Activated CD4-positive, alpha-beta T cell treated with anti-CD3 and anti-CD28 coated beads for 36 hours (primary cell): ENCODE data around the gene VPS41. TPM values are rescaled to one million over a fixed set of nuclear protein-coding genes. Genes with fewer than 3 reads are reported as not detected.

Experiments used
- ATAC-seq: fragments of 200-7000 bp; cut with Tn5 transposase; one replicate; pipeline ENCODE4 v1.10.0; 2021; ENCODE audit warnings: mild to moderate bottlenecking, moderate library complexity
- CTCF ChIA-PET: fragments of 350-600 bp; sonication (Branson Sonifier 250); formaldehyde crosslinking; loops from one replicate; lab custom pipeline; 2021; ENCODE audit warnings: antibody characterized with exemption; lab: Charles Lee
- POLR2A ChIA-PET: fragments of 350-600 bp; sonication (Branson Sonifier 250); formaldehyde crosslinking; loops from one replicate; lab custom pipeline; 2021; ENCODE audit warnings: antibody characterized with exemption, inconsistent platforms; lab: Charles Lee
- DNase-seq: peaks from one replicate; pipeline ENCODE4 v3.0.0-alpha.2; 2020
- H3K27ac Mint-ChIP-seq: one replicate; pipeline ENCODE4 v1.8.0; 2021; ENCODE audit warnings: mixed read lengths
- H3K27me3 Mint-ChIP-seq: one replicate; pipeline ENCODE4 v1.8.0; 2021; ENCODE audit warnings: mixed read lengths
- H3K36me3 Mint-ChIP-seq: one replicate; pipeline ENCODE4 v1.8.0; 2021; ENCODE audit warnings: low read depth, mixed read lengths
- H3K4me1 Mint-ChIP-seq: one replicate; pipeline ENCODE4 v1.8.0; 2021; ENCODE audit warnings: mixed read lengths
- H3K4me3 Mint-ChIP-seq: one replicate; pipeline ENCODE4 v1.8.0; 2021; ENCODE audit warnings: mild to moderate bottlenecking, moderate library complexity, mixed read lengths
- H3K9me3 Mint-ChIP-seq: one replicate; pipeline ENCODE4 v1.8.0; 2021; ENCODE audit warnings: low read depth, mixed read lengths
- intact Hi-C, 2 experiments: fragments of 100-400 bp; cut with DNase I in 1 of 2; cut with micrococcal nuclease in 1 of 2; formaldehyde crosslinking; loops; one replicate each; pipeline versions ENCODE4 v1.14.2 to v1.15.1; 2022 to 2024; cut with DNase I, micrococcal nuclease
- total RNA-seq, 2 experiments: library from RNA; stranded (reverse); gene quantifications; one replicate each; pipeline ENCODE4 v1.2.3, GENCODE V29; 2021

Gene VPS41
- total RNA-seq, 2 experiments from 2014 or later = 48.6 to 59.3 TPM

DNA sequence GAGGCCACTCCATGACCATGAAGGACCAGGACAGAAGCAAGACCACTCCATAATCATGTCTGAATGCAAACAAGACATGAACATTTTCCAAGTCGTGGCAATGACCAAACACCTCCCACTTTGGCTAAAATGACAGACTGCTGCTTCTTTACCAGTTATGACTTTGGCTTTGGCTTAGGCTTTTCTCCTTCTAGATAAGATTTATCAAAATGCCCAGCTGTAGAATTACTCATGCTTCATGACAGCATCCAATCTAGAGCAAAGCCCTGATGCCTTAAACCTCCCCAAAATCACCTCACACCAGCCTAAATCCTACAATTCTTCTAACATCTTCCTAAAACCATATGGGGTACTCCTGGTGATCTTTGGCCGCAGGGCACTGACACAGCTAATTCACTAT is 102.1 kb downstream of the VPS41 start:
- H3K27ac Mint-ChIP-seq = no peak overlapping the region
- ATAC-seq = no peak
- no peaks in the 10 kb centered on the region for H3K4me1 Mint-ChIP-seq
- H3K4me3 Mint-ChIP-seq = no peak overlapping the region
- no peaks in the 10 kb centered on the region for H3K27me3 Mint-ChIP-seq
- H3K36me3 Mint-ChIP-seq = no peaks in the 10 kb centered on the region
- POLR2A ChIA-PET = no interaction called here
- no peaks in the 10 kb centered on the region for H3K9me3 Mint-ChIP-seq
- intact Hi-C loops = no loop called here
- CTCF ChIA-PET = interaction anchor here (1.1 kb wide), 1 partner anchor 12 kb away, joined by 5 read pairs; no protein-coding TSS in a partner anchor
- no peak for DNase-seq

DNA sequence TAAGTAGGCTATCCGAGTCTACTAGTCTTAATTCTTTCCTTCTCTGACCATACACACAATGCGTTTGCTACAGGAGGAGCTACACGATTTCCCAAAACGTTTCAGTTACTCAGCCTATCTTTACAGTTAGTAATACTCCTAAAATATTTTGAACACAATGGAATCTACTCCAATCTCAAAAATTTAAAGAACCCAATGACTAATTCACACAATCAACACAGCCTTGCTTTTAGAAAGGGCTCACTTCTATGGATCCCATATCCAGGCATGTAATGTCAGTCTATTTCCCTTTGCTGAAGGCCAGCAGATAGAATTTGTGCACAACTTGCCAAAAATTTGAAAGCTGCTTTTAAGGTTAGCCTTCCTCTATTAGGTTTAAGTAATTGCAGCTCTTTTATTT is 107.2 kb downstream of the VPS41 start:
- ChIA-PET POLR2A (no interaction called here), CTCF (interaction anchor here (0.7 kb wide), 1 partner anchor 664 kb away, joined by 4 read pairs; no protein-coding TSS in a partner anchor)
- Mint-ChIP-seq H3K4me1 (no peaks in the 10 kb centered on the region), H3K4me3 (no peak overlapping the region), H3K36me3 (no peaks in the 10 kb centered on the region), H3K9me3 (no peaks in the 10 kb centered on the region), H3K27ac (no peak overlapping the region), H3K27me3 (no peaks in the 10 kb centered on the region)
- no peak for ATAC-seq
- no peak for DNase-seq
- intact Hi-C loops = no loop called here

DNA sequence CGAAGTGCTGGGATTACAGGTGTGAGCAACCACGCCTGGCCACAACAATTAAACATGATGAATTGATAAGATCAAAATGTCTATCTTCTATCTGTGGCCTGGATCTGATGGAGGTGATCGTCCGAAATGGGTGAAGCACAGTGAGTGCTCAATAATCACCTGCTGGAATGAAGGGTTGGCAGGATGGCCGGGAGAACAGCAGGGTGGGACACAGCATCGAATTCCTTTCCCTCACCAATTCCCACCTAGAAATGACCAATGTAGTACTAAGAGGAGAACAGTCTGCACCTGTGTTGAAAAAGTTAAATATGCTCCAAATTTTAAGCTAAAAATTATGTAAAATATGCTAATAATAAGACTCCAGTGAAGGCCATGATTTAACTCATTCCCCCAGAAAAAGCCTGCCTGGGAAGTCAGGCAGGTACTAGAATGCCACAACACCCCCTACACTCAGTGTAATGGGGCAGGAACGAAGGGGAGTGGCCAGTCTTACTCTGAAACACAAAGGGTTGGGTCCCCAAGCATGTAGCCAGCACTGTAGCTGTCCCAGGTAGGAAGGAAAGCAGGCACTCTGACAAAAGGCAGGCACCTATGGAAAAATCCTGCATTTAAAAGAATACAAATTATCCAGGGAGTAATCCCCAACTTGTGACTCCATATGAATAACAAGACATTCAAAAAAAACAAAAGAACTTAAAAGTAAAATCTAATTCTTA is 110.3 kb downstream of the VPS41 start:
- H3K27ac Mint-ChIP-seq = no peak overlapping the region
- DNase-seq = no peak
- H3K9me3 Mint-ChIP-seq = no peaks in the 10 kb centered on the region
- H3K4me3 Mint-ChIP-seq = no peak overlapping the region
- H3K36me3 Mint-ChIP-seq = peaks cover 6% of the 10 kb centered on the region
- ChIA-PET CTCF (interaction anchor here (0.6 kb wide), 2 partner anchors 347 to 946 kb away, joined by 3 read pairs; no protein-coding TSS in a partner anchor), POLR2A (no interaction called here)
- no peaks in the 10 kb centered on the region for H3K27me3 Mint-ChIP-seq
- intact Hi-C loops = loop anchor here in 1 of 2 experiments (5.0 kb wide), 1 partner anchor 339 kb away; no protein-coding TSS in a partner anchor
- H3K4me1 Mint-ChIP-seq = no peaks in the 10 kb centered on the region
- no peak for ATAC-seq

DNA sequence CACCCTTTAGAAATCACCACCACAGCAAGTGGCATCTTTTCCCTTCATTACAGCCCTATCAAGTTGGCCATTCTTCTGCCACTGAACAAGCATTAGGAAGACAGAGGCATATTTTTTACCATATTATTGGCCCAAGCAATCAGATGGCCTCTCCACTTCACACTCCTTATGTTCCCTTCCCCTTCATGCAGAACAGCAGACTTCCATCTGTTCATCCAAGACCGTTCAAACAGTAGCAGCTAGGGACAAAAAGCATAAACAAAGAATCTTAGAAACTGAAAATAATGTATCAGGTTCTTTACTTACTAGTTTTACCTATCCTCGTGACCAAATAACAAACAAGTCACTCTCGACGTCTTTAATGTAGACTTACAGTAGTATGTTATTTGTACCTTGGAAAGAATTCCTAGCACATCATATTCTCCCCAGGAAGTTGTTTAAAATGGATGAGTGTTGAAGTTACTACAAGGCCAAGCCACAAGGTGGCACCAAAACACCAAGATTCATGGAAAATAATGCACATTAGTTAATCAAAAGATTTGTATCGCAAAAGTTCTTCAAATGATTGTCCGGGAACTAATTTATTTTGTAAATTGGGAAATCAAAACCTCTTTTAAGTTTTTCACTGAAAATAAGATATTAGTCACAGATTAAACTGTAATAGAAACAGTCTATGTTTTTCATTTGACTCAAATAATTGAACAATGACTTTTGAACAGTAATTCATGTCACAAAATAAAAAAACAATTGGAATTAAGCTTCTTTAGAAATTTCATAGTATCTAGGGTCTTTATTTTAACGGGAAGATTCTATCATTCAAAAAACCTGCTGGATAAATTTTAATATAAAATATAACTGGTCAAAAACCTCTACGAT is 112.1 kb downstream of the VPS41 start:
- DNase-seq (peak; percentile 65), ATAC-seq (no peak)
- Mint-ChIP-seq H3K4me1 (no peaks in the 10 kb centered on the region), H3K27ac (no peak overlapping the region), H3K36me3 (peaks cover 14% of the 10 kb centered on the region), H3K9me3 (no peaks in the 10 kb centered on the region), H3K4me3 (no peak overlapping the region), H3K27me3 (no peaks in the 10 kb centered on the region)
- intact Hi-C loops = loop anchor here (1.0 to 5.0 kb wide), 5 partner anchors 136 to 723 kb away; no protein-coding TSS in a partner anchor
- ChIA-PET CTCF (interaction anchor here (1.0 to 1.5 kb wide), 4 partner anchors 13 to 670 kb away, joined by 3 to 5 read pairs (median 4); no protein-coding TSS in a partner anchor), POLR2A (no interaction called here)

DNA sequence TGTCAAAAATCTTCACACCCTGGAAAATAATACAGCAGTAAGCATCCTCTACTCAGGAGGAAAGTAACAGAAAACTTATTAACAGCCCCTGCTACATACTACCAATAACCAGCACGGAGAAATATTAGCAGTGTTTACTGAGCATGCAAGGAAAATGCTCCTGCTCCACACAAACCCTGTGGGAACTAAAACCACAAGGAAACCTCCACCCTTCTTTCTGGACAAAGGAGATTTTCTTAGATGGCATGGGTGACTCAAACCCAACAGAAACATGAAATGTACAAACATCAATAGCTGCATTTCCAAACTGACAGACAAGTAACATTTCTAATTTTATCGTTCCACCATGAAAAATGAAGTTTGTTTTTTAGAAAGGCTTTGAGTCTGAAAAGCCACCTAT is 113.4 kb downstream of the VPS41 start:
- no peak overlapping the region for H3K27ac Mint-ChIP-seq
- intact Hi-C loops = loop anchor here in 1 of 2 experiments (5.0 kb wide), 1 partner anchor 342 kb away; no protein-coding TSS in a partner anchor
- H3K9me3 Mint-ChIP-seq = no peaks in the 10 kb centered on the region
- no peak for ATAC-seq
- H3K27me3 Mint-ChIP-seq = no peaks in the 10 kb centered on the region
- H3K4me3 Mint-ChIP-seq = no peak overlapping the region
- DNase-seq = no peak
- ChIA-PET POLR2A (no interaction called here), CTCF (interaction anchor here (0.6 to 1.4 kb wide), 5 partner anchors 11 to 578 kb away, joined by 3 to 5 read pairs (median 4); no protein-coding TSS in a partner anchor)
- H3K4me1 Mint-ChIP-seq = no peaks in the 10 kb centered on the region
- H3K36me3 Mint-ChIP-seq = peaks cover 16% of the 10 kb centered on the region

DNA sequence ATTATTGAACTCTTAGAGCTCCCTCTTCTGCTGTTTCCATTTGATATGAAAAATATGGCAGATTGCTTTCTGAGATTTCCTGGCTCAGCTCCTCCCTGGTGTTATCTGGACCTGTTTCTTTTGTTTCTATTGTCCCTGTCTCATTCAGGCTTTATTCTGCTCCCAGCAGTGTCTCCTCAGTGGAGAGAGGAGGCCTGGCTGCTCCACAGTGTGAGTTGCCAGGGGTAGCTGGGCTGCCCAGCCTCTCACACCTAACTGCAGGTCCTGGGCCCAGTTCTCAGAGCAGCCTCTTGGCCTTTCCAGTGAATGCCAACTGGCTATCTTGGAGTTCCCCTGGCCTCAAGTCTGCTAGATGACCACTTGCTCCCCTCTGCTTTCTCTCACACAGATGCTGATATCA is 127.0 kb downstream of the VPS41 start:
- Mint-ChIP-seq H3K9me3 (no peaks in the 10 kb centered on the region), H3K4me3 (no peak overlapping the region), H3K27me3 (no peaks in the 10 kb centered on the region), H3K36me3 (peaks cover 10% of the 10 kb centered on the region), H3K27ac (no peak overlapping the region), H3K4me1 (no peaks in the 10 kb centered on the region)
- POLR2A ChIA-PET = no interaction called here
- CTCF ChIA-PET = interaction anchor here (0.5 to 0.9 kb wide), 3 partner anchors 11 to 35 kb away, joined by 3 to 4 read pairs (median 3); no protein-coding TSS in a partner anchor
- no peak for DNase-seq
- intact Hi-C loops = no loop called here
- ATAC-seq = no peak

DNA sequence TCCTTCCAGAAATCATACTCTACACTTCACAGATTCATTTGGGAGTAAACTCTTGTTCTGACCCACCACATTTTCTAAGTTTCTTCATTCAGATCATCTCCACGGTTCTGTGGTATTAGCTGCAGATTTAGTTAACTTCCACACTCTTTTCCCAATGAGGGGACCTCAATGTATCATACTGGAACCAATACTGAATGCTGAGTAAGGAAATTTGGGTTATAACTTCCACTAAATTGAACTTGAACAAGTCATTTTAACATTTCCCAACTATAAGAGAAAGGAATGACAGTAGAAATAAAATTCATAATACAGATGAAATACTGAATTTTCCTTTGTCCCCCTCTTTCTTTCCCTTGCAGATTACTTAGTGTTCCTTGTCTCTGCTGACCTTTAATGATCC is 131.4 kb downstream of the VPS41 start:
- intact Hi-C loops = no loop called here
- CTCF ChIA-PET = no interaction called here
- H3K4me1 Mint-ChIP-seq = no peaks in the 10 kb centered on the region
- POLR2A ChIA-PET = no interaction called here
- H3K27me3 Mint-ChIP-seq = no peaks in the 10 kb centered on the region
- ATAC-seq (no peak), DNase-seq (no peak)
- peaks cover 24% of the 10 kb centered on the region for H3K36me3 Mint-ChIP-seq
- no peak overlapping the region for H3K4me3 Mint-ChIP-seq
- no peaks in the 10 kb centered on the region for H3K9me3 Mint-ChIP-seq
- no peak overlapping the region for H3K27ac Mint-ChIP-seq

DNA sequence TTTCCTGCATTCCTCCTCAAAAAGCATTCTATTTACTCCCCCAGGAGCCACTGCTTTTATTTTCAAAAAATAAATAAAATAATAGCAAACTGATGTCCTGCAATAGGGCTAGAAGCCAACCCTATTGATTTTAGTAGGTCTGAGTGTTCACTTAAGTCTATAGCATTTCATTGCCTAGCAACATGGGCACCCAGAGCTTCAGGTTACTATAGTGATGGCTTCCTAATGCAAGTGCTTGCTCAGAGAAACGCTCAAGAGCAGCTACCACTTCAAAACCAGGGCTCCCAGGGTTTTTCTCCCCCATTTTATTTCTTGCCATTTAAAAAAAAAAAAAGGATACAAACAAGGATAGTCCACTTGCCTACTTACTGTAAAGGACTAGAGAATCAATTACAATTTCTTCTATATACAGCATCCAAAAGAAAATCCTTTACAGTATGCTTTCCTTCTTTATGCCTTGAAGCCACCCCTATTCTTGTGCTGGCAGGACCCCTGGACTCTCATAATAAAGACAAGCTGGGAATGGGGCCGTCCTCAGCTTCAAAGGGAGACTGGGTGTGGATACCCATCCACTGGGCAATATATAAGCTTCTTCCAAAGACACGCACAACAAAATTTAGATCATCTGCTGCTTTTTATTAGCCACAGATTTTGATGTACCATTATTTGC is 133.3 kb downstream of the VPS41 start:
- Mint-ChIP-seq H3K4me3 (no peak overlapping the region), H3K27ac (no peak overlapping the region), H3K27me3 (no peaks in the 10 kb centered on the region), H3K36me3 (peaks cover 31% of the 10 kb centered on the region), H3K9me3 (no peaks in the 10 kb centered on the region), H3K4me1 (no peaks in the 10 kb centered on the region)
- CTCF ChIA-PET = interaction anchor here (0.7 kb wide), 1 partner anchor 212 kb away, joined by 3 read pairs; no protein-coding TSS in a partner anchor
- no peak for ATAC-seq
- DNase-seq = no peak
- POLR2A ChIA-PET = no interaction called here
- intact Hi-C loops = no loop called here

DNA sequence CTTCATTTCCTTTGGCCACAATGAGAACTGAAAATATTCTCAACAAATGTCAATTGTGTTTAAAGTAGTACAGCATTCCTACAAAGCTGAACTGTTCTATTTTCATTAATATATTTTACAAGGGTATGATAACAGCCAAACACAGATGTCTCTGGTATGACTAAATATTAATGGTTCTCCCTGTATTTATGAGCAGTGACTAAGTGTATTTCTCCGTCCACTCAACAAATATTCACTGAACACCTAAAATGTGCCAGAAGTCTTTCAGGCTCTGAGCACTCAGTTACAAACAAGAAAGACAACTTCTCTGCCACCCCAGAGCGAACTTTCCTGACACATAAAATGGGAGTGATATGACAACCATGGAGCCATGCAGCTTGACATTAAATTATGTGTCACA is 135.6 kb downstream of the VPS41 start:
- POLR2A ChIA-PET = no interaction called here
- CTCF ChIA-PET = no interaction called here

DNA sequence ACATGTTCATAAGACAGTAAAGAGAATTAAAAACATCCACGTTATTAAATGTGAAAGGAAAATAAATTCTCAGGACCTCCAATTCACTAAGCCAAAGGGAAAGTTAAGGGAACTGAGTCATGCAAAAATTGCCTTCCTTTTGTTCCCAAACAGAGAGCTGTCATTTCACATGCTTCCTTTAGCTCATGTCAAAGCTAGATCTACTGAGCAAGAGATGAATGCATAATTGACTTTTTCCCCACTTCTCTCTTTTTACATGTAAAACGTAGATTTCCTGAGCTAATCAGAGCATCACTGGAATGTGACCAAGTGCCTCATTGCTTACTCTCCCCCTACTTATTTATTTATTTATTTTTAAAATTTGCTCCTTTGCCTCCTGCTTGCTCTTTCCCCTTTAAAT is 148.8 kb downstream of the VPS41 start:
- Mint-ChIP-seq H3K4me3 (no peak overlapping the region), H3K36me3 (peaks cover 28% of the 10 kb centered on the region), H3K27me3 (no peaks in the 10 kb centered on the region), H3K4me1 (no peaks in the 10 kb centered on the region), H3K27ac (no peak overlapping the region), H3K9me3 (no peaks in the 10 kb centered on the region)
- ChIA-PET POLR2A (no interaction called here), CTCF (no interaction called here)
- ATAC-seq = no peak
- intact Hi-C loops = no loop called here
- no peak for DNase-seq

More for the DNA sequence above, 135.6 kb downstream of the VPS41 start:
- Mint-ChIP-seq H3K36me3 (peaks cover 42% of the 10 kb centered on the region), H3K4me3 (no peak overlapping the region), H3K4me1 (no peaks in the 10 kb centered on the region), H3K9me3 (no peaks in the 10 kb centered on the region), H3K27me3 (no peaks in the 10 kb centered on the region), H3K27ac (no peak overlapping the region)
- DNase-seq = no peak
- ATAC-seq = no peak
- intact Hi-C loops = no loop called here

DNA sequence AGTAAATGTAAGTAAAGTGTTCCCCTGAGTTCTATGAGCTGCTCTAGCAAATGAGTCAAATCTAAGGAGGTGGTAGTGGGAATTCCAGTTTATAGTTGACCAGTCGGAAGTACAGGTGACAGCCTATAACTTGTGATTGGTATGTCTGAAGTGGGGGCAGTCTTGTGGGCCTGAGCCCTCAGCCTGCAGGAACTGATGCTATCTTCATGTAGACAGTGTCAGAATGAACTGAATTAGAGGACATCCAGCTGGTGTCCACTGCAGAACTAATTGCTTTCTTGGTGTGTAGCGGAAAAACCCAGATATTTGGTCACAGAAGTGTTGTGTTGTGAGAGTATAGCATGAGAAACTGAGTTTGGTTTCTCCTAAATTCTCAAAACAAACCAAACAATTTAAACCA is 150.0 kb downstream of the VPS41 start:
- H3K4me3 Mint-ChIP-seq = no peak overlapping the region
- CTCF ChIA-PET = no interaction called here
- intact Hi-C loops = loop anchor here in 1 of 2 experiments (5.0 kb wide), 1 partner anchor 287 kb away; no protein-coding TSS in a partner anchor
- ATAC-seq = no peak
- peaks cover 22% of the 10 kb centered on the region for H3K36me3 Mint-ChIP-seq
- no peak for DNase-seq
- H3K27ac Mint-ChIP-seq = no peak overlapping the region
- H3K4me1 Mint-ChIP-seq = no peaks in the 10 kb centered on the region
- POLR2A ChIA-PET = no interaction called here
- no peaks in the 10 kb centered on the region for H3K9me3 Mint-ChIP-seq
- H3K27me3 Mint-ChIP-seq = no peaks in the 10 kb centered on the region
